Measurements from ENCODE around the gene BAZ2B.
A peak's percentile ranks its signal among the peaks of the same experiment; 100 is the strongest.

The BAZ2B gene

DNA sequence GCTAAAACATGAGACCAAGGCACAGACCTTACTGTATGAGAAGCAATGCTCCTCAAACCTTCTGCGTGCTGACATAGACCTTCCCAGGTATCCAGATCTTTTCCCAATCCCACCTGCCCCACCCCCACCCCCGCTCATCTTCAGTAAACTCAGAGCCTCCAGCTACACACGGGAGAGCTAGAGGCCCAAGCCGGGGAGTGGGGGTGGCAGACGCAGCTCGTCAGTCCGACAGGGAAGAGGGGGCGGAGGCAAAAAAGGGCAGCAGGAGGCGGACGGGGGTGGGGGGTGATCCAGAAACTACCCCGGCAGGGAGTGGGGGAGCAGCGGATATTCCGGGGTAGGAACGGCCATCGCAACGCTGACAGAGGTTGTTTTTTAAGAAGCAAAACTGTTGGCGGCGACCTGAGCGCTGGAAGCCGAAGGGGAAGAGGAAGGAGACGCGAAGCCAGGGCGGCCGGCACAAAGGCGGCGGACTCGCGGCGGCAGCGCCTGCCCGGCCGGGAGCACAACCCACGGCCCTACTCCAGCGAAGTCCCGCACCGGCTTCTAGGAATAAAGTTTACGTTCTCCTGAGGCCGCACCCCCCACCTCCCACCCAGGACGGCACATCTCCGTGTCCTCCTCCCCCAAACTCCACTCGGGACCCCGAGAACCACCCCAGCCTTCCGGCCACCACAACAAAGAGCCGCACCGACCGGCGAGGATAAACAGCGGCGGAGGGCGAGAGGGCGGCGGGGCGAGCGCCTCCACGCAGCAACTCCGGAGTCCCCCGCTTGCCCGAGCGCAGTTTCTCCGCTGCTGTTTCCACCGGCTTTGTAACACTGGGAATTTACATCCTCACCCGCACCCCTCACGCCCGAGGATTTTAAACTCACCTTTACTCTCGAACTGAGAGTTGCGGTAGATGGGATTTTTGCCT is 722 bp downstream of the BAZ2B start:
- peak; percentile 95 for DNase-seq

- no peak for DNase-seq
Measured at GRCh38 chr2:159614534-159615366, 1.6 kb downstream of the BAZ2B start.

DNA sequence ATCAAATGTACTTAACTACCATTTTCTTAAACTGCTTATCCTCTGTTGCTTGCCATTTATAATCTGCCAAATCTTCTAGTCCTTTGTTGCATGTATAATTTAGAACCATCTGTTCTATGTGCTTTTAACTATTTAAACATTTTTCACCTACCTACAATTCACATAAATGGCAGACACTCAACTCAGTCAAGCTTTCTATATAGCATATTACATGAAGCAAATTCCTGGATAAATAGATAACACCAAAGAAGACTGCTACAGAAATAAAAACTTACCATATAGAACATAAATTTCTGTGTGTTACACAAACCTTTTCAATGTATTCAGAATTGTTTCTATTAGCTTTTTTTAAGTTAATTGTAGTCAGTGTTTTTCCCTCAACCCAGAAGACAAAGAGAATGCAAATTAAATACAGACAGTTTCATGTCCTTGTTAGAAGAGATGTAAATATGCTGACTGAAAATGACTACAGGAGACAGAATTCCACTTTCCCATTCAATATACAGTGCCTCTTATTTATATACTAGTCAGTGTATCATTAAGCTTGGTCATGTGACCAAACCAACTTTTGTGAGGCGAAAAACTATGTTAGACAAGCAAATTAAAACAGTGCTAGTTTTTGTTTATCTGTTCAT is 2.6 kb downstream of the BAZ2B start:
- DNase-seq: peak; percentile 23

DNA sequence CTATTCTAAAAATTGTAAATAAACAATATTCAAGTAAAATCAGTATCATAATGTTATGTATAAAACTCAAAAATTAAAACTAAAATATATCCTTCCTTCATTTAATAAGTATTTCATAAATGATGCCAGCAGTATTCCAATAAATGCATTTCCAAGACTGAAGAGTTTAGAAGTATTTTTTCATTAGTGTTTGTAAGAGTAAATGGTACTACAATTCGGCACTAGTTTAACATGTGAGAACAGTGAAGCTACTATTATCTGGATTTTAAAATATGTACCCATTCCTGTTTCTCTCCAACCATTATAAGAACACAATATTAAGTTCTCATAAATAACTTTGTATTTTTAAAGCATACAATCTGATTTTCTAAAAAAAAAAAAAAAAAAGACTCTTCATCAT is 3.3 kb downstream of the BAZ2B start:
- DNase-seq: no peak

DNA sequence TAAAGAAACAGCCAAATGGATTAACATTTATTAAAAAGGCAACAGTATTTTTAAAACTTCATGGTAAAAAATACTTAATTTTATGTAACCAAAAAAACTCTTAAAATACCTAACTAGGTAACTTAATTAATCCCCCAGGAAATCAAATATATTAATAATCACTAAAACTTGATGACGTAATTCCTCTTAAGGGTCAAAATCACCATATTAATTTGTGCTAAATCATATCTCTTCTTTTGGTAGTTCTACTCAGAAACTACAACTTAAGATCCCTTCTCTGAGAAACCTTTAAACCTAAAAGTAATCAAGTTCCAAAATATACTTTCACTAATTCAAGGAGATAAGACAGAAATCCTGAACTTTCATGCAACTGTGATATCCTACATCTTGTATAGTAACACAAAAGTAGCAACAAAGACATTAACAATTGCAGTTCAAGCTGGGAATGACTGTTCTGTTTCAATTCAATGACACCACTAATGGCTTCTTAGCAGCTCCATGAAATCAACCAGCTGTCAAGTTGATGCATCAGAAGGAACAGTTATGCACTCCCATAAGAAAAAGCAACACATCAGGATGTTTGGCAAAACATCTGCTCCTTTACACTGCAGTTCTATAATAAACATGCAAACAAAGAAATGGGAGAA is 4.0 kb downstream of the BAZ2B start:
- DNase-seq: peak; percentile 15

DNA sequence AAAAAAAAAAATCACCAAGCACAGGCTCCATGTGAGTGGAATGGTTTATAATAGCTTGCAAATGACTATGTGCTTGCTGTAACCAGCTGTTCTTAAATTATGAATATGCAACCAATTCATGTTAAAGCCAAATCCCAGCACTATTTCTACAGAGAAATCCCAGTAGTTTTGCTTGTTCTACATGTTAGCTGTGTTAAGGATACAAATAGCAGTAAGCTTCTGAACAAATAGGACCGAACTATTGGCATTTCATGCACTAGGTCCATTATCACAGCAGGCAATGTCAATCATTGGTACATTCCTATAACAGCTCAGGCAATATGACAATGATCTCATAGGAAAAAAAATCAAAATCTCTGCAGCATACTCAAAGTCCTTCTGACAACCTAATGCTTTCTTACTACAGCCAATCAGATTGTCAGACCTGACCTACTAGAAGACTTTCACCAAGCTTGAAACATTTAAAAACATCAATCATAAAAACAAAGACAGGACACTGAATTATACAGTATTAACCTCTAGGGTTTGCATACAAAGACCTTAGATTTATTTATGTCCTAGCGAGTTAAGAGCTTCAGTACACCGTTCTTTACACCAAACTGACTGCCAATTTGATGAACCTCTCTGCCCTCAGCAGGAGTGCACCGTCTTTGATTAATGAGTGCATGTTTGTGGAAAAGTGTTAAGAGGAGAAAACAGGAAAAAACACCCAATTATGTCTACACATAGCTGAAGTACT is 6.4 kb downstream of the BAZ2B start:
- no peak for DNase-seq

- DNase-seq: no peak
Measured at GRCh38 chr2:159608723-159609308, 7.5 kb downstream of the BAZ2B start.

GRCh38 chr2:159608108-159608507 is 8.2 kb downstream of the BAZ2B start:
- DNase-seq: no peak

GRCh38 chr2:159606287-159606686 is 10.1 kb downstream of the BAZ2B start:
- no peak for DNase-seq

DNA sequence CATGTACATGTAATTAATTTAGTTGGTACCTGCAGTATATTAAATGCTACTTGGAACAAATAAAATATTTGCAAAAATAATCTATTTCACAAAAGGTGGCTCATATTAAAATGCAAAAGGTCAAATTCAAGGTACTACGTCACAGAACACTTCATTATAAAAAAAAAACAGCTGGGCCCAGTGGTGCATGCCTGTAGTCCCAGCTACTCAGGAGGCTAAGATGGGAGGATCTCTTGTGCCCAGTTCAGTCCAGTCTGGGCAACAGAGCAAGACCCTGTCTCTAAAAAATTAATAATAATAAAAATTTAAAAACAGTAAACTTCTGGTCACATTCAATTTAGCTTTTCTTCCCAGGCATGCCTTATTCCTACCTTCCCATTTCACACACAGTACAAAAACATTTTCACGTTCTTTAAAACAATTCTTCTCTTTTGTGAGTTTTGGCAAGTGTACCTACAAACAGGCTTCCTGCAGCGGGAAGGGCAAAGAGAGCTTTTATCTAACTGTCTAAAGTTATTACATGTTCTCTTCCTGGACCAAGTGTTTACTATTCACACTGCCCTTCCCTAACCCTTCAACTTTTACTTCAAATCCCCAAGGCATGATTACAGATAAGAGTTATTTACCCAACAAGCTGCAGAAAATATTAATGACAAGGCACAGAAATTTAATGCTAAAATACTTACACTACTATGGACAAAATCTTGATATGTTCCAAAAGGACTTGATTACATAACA is 10.7 kb downstream of the BAZ2B start:
- no peak for DNase-seq

- DNase-seq: no peak
Measured at GRCh38 chr2:159604159-159604558, 12.2 kb downstream of the BAZ2B start.

DNA sequence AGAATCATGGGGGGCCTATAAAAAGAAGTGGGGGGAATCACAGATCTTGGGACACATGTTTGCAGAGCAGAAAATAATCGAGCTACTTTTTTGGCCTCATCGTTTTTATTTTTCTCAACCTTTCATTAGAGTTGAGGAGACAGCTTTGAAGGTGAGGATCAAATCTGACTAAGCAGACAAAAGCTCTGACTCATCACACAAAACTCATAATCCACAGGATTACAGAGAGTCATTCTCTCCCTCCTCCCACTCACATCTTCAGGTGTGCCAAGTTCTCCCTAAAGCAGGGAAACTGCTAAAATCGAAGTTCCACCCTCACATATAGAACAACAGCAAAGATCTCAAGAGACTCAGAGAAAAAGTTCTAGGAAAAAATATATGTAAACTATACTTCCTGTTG is 15.6 kb downstream of the BAZ2B start:
- DNase-seq: peak; percentile 51

- DNase-seq: peak; percentile 61
Measured at GRCh38 chr2:159595410-159596046, 20.8 kb downstream of the BAZ2B start.

DNA sequence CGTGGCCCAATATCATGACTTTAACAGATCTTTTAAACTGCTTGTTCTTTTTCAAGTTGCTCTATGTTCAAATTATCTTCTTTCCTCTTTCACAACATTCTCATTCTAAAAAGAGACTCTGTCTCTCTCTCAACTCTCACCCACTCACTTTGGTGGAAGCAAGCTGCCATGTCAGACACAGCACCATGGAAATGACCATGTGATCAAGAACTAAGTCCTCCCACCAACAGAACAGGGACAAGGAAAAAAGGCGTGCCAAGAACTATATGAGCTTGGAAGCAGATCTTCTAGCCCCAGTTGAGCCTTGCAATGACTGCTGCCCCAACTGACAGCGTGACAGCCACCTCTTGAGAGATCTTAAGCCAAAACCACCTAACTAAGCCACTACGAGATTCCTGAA is 23.9 kb downstream of the BAZ2B start:
- DNase-seq: no peak

DNA sequence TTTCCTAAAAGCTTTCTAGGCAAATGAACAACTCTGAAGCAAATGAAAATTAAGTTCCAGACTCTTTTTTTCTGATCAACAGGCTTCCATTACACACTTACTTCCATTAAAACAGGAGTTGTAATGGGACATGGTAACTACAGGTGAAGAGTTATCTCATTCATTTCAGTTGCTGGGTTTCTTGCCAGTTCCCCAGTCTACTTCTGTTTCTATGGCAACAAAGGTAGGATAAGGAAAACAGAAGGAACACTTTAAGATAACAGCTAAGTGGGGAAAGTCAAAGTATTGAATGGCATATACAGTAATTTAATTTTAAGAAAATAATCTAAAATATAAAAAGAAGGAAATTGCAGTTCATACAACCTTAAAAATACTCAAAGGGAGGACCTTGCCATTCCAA is 25.1 kb downstream of the BAZ2B start:
- DNase-seq: no peak

DNA sequence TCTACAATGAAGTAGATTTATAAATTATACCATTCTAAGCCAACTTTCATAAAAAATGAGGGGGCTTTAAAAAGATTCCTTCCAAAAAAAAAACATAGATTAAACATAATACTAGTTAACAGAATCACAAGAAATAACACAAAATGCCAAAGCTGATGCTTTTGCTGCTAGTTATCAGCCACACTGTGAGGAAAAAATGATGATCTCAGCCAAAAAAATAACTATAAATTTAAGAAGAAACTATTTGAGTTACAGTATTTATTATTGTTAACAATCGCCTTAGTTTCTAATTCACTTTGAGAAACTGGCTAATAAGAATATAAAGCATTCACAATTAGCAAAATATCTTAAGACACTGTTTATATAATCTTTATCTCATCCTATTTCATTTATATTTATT is 27.1 kb downstream of the BAZ2B start:
- no peak for DNase-seq

GRCh38 chr2:159586034-159586433 is 30.3 kb downstream of the BAZ2B start:
- DNase-seq: no peak

- no peak for DNase-seq
Measured at GRCh38 chr2:159585622-159586021, 30.7 kb downstream of the BAZ2B start.

DNA sequence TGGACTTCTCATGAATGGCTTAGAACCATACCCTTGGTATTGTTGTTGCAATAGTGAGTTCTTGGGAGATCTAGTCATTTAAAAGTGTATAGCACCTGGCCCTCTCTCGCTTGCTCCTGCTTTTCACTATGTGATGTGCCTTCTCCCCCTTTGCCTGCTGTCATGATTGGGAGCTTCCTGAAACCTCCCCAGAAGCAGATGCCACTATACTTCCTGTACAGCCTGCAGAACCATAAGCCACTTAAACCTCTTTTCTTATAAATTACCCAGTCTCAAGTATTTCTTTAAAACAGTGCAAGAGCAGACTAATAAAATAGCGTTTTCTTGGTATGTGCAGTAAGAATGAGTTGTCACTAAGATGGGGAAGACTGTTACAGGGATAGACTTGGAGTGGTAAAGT is 31.6 kb downstream of the BAZ2B start:
- DNase-seq: no peak
